VCaP (cell line): Measurements from ENCODE around the gene MANSC4.

Experiments
- H3K27ac ChIP-seq: fragments of 450-650 bp; 2 replicates; pipeline ENCODE4 v1.5.1; 2017
- TF ChIP-seq, protein P1 (sequence below): fragments of 450-650 bp; conservative IDR thresholded peaks from 2 replicates; pipeline ENCODE4 v1.5.1; 2017; ENCODE audit warnings: mild to moderate bottlenecking, moderate library complexity

The MANSC4 gene

GRCh38 chr12:27801630-27802029 lies 21.6 kb upstream of the MANSC4 start:
- TF ChIP-seq, protein P1, sequence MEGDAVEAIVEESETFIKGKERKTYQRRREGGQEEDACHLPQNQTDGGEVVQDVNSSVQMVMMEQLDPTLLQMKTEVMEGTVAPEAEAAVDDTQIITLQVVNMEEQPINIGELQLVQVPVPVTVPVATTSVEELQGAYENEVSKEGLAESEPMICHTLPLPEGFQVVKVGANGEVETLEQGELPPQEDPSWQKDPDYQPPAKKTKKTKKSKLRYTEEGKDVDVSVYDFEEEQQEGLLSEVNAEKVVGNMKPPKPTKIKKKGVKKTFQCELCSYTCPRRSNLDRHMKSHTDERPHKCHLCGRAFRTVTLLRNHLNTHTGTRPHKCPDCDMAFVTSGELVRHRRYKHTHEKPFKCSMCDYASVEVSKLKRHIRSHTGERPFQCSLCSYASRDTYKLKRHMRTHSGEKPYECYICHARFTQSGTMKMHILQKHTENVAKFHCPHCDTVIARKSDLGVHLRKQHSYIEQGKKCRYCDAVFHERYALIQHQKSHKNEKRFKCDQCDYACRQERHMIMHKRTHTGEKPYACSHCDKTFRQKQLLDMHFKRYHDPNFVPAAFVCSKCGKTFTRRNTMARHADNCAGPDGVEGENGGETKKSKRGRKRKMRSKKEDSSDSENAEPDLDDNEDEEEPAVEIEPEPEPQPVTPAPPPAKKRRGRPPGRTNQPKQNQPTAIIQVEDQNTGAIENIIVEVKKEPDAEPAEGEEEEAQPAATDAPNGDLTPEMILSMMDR: no peak

GRCh38 chr12:27800819-27801218 lies 20.8 kb upstream of the MANSC4 start:
- no peak overlapping the region for H3K27ac ChIP-seq
- TF ChIP-seq, protein P1: no peak

More at GRCh38 chr12:27801630-27802029, 21.6 kb upstream of the MANSC4 start:
- H3K27ac ChIP-seq: no peak overlapping the region

- no peak overlapping the region for H3K27ac ChIP-seq
- TF ChIP-seq, protein P1: no peak
These were observed 17.4 kb upstream of the MANSC4 start for GRCh38 chr12:27797301-27798025.

- TF ChIP-seq, protein P1: no peak
- no peak overlapping the region for H3K27ac ChIP-seq
These were observed 16.1 kb upstream of the MANSC4 start for GRCh38 chr12:27796128-27796527.

DNA sequence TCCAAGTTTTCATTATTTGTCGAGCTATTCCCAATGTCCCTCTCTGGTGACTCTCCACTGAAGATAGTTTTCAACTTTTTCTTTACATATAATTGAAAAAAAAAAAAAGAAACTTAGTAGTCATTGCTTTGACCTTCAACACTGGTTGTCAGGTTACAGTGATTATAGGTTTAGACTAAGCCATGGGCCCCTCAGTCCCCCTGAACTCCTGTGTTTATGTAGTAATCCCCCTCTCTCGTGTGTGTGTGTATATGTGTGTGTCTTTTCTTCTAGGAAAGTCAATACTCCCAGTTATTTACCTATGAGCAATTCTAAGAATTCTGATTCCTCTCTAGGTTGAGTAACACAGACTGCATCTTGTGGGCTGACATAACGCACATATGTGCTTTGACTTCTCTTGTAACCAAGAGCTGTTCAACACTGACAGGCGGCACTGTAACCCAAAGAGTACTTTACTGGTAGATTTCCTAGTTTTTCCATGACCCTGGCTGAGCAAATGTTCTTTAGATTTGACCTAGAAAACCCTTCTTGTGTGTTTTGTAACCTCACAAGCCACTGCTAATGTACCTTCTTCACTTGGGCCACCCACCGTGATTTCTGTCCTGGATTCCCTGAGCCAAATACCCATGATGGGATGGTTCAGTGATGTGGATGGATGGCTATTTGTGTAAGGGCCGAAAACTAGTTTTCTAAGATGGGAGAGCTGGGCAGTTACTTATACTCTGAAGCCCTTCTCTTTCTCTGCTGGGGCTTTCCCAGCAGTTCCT lies 15.0 kb upstream of the MANSC4 start:
- H3K27ac ChIP-seq: no peak overlapping the region
- TF ChIP-seq, protein P1: no peak

DNA sequence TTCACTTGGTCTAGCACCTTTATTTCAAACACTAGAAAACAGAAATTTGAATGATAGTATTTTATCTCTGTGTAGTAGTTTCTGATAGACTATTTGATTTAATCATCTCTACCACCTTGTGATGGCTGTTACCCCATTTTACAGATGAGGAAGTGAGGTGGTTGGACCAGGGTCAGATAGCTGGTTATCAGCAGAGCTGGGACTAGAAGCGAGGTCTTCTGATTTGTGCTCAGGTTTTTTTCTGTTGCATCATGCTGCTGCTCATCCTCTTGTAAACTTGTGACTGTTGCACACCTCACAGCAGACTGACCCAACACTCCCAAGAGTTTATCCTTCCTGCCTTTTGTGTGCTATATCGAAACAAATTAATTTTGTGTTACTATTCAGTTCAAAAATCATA lies 10.1 kb upstream of the MANSC4 start:
- TF ChIP-seq, protein P1: no peak
- H3K27ac ChIP-seq: no peak overlapping the region

DNA sequence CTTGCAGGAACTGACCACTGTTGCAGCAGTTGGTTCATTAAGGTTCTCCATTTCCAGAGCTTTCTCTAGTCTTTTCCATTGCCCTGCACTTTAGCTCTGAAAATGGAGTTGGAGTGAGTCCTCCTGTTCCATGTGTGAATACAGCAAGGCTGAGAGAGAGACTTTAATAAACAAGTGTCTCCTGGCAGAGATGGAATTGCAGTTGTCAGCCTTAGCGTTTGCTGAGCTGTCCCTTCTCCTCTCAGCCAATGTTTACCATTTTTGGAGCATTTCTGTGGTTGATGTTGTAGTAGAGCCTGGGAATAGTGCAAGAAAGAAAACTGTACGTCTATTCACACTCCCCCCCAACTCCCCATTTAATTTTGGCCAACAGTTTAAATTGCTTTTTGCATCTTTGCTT lies 7.5 kb upstream of the MANSC4 start:
- TF ChIP-seq, protein P1: no peak
- H3K27ac ChIP-seq: no peak overlapping the region
